SK-N-MC (cell line): Measurements from ENCODE around the gene VPS8.

Source experiments
- EZH2 ChIP-seq: fragments of 200-600 bp; sonication (generic); IDR thresholded peaks from one replicate; pipeline ENCODE4 v1.6.1; 2017; ENCODE audit warnings: antibody characterized with exemption
- POLR2AphosphoS5 ChIP-seq: IDR thresholded peaks from 2 replicates; pipeline ENCODE4 v1.6.1; 2012; ENCODE audit warnings: mild to moderate bottlenecking, low read depth, low read length, borderline replicate concordance

GRCh38 chr3:184993394-184993793 lies 181.4 kb downstream of the VPS8 start:
- TF ChIP-seq POLR2AphosphoS5 (no peak), EZH2 (no peak)
